ENCODE measurements around the gene FANCL. TPM values are rescaled to one million over a fixed set of nuclear protein-coding genes. Genes with fewer than 3 reads are reported as not detected.
"Not testable (repeated sequence)": the region's sequence is repeated elsewhere in the genome, so short reads cannot be mapped to it uniquely, and the experiment has no call there.

The FANCL gene
- total RNA-seq, 2 donors from 2014 or later: 25.8 to 32.7 TPM

DNA sequence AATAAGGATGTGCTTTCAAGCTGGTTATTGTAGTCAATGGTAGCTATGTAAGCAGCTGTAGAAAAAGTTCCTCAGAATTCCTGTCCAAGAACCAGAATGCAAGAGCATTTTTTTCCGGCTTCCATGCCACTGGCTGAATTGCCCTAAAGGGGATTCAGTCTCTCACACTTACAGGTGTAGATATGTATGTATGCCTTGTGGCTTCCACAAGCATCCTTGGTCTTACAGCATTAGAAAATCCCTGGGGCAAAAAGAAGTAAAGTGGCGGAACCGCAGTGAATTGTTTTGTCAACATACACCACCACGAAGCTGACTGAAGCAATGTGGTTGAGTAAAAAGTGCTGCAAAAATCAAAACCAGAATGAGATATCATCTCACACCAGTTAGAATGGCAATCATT, 54.6 kb downstream of the FANCL start:
- no peak for ATAC-seq (replicated peaks)
- H3K27ac Mint-ChIP-seq: peak overlapping the region; percentile 54
- H3K27me3 Mint-ChIP-seq: no peaks in the 10 kb centered on the region
- H3K9me3 Mint-ChIP-seq: no peaks in the 10 kb centered on the region
- peaks cover 11% of the 10 kb centered on the region for H3K36me3 Mint-ChIP-seq (ENCODE audit: low read depth)
- H3K4me1 Mint-ChIP-seq: no peaks in the 10 kb centered on the region
- no peak overlapping the region for H3K4me3 Mint-ChIP-seq

DNA sequence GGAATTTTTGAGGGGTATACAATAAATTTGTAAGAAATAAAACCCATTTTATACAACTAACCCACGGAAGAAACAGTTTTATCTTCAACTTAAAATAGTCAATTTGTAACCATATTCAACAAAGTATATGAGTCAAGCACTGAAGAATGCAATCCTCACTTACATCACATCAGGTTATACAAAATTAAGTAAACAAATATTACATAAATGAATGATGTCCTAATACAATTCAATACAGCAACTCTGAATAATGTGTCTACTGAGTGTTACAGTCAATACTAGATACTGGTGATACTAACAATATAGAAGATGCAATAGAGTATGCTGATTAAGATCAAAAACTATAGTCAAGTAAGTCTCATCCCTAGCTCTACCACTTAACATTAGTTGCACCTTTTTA, 58.6 kb downstream of the FANCL start:
- H3K27me3 Mint-ChIP-seq: no peaks in the 10 kb centered on the region
- H3K36me3 Mint-ChIP-seq (ENCODE audit: low read depth): peaks cover 5% of the 10 kb centered on the region
- H3K27ac Mint-ChIP-seq: no peak overlapping the region
- H3K4me3 Mint-ChIP-seq: no peak overlapping the region
- no peak for ATAC-seq (replicated peaks)
- H3K9me3 Mint-ChIP-seq: no peaks in the 10 kb centered on the region
- H3K4me1 Mint-ChIP-seq: no peaks in the 10 kb centered on the region

DNA sequence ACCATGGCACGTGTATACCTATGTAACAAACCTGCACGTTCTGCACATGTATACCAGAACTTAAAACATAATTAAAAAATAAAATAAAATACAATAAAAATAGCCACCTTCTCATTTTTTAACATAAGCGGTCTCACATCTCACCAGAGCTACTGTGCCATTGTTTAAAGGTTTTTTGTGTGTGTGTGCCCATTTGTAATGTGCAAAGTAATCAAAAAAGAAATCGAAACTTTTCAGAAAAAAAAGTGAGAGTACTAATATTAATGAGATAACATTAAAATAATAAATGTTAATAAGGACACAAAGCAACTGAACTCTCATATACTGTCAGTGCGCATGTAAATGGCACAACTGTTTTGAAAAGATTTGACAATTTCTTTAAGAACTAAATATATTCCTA, 60.5 kb downstream of the FANCL start:
- H3K9me3 Mint-ChIP-seq: no peaks in the 10 kb centered on the region
- no peaks in the 10 kb centered on the region for H3K27me3 Mint-ChIP-seq
- ATAC-seq (replicated peaks): no peak
- no peak overlapping the region for H3K27ac Mint-ChIP-seq
- no peaks in the 10 kb centered on the region for H3K4me1 Mint-ChIP-seq
- no peak overlapping the region for H3K4me3 Mint-ChIP-seq
- H3K36me3 Mint-ChIP-seq (ENCODE audit: low read depth): no peaks in the 10 kb centered on the region

DNA sequence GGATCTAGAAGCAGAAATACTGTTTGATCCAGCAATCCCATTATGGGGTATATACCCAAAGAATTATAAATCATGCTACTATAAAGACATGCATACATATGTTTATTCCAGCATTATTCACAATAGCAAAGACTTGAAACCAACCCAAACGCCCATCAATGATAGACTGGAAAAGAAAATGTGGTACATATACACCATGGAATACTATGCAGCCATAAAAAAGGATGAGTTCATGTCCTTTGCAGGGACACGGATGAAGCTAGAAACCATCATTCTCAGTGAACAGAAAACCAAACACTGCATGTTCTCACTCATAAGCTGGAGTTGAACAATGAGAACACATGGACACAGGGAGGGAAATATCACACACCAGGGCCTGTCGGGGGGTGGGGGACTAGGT, 61.0 kb downstream of the FANCL start:
- H3K27me3 Mint-ChIP-seq; H3K4me1 Mint-ChIP-seq; H3K27ac Mint-ChIP-seq; ATAC-seq (replicated peaks); H3K36me3 Mint-ChIP-seq (ENCODE audit: low read depth); H3K9me3 Mint-ChIP-seq; H3K4me3 Mint-ChIP-seq: not testable (repeated sequence)

DNA sequence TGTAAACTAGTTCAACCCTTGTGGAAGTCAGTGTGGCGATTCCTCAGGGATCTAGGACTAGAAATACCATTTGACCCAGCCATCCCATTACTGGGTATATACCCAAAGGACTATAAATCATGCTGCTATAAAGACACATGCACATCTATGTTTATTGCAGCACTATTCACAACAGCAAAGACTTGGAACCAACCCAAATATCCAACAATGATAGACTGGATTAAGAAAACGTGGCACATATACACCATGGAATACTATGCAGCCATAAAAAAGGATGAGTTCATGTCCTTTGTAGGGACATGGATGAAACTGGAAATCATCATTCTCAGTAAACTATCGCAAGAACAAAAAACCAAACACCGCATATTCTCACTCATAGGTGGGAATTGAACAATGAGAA, 63.9 kb downstream of the FANCL start:
- not testable (repeated sequence) for H3K36me3 Mint-ChIP-seq (ENCODE audit: low read depth); H3K27me3 Mint-ChIP-seq; H3K27ac Mint-ChIP-seq; ATAC-seq (replicated peaks); H3K4me3 Mint-ChIP-seq; H3K4me1 Mint-ChIP-seq; H3K9me3 Mint-ChIP-seq

DNA sequence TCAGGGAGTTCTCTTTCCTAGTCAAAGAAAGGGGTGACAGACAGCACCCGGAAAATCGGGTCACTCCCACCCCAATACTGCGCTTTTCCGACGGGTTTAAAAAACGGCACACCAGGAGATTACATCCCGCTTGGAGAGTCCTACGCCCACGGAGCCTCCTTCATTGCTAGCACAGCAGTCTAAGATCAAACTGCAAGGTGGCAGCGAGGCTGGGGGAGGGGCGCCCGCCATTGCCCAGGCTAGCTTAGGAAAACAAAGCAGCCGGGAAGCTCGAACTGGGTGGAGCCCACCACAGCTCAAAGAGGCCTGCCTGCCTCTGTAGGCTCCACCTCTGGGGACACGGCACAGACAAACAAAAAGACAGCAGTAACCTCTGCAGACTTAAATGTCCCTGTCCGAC, 69.3 kb downstream of the FANCL start:
- H3K27me3 Mint-ChIP-seq; H3K27ac Mint-ChIP-seq; H3K4me3 Mint-ChIP-seq; ATAC-seq (replicated peaks); H3K4me1 Mint-ChIP-seq: not testable (repeated sequence)
- Mint-ChIP-seq H3K36me3 (ENCODE audit: low read depth) (peaks cover 23% of the 10 kb centered on the region), H3K9me3 (peaks cover 23% of the 10 kb centered on the region)

DNA sequence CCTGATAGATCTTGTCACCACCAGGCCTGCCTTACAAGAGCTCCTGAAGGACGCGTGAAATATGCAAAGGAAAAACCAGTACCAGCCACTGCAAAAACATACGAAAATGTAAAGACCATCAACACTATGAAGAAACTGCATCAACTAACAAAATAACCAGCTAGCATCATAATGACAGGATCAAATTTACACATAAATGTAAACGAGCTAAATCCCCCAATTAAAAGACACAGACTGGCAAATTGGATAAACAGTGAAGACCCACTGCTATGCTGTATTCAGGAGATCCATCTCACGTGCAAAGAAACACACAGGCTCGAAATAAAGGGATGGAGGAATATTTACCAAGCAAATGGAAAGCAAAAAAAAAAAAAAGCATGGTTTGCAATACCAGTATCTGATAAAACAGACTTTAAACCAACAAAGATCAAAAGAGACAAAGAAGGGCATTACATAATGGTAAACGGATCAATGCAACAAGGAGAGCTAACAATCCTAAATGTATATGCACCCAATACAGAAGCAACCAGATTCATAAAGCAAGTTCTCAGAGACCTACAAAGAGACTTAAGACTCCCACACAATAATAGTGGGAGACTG, 70.7 kb downstream of the FANCL start:
- H3K27ac Mint-ChIP-seq; H3K4me3 Mint-ChIP-seq; H3K27me3 Mint-ChIP-seq; ATAC-seq (replicated peaks); H3K4me1 Mint-ChIP-seq: not testable (repeated sequence)
- Mint-ChIP-seq H3K36me3 (ENCODE audit: low read depth) (peaks cover 23% of the 10 kb centered on the region), H3K9me3 (peaks cover 23% of the 10 kb centered on the region)

DNA sequence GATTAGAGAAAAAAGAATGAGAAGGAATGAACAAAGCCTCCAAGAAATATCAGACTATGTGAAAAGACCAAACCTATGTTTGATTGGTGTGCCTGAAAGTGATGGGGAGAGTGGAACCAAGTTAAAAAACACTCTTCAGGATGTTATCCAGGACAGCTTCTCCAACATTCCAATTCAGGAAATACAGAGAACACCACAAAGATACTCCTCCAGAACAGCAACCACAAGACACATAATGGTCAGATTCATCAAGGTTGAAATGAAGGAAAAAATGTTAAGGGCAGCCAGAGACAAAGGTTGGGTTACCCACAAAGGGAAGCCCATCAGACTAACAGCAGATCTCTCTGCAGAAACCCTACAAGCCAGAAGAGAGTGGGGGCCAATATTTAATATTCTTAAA, 71.3 kb downstream of the FANCL start:
- peaks cover 23% of the 10 kb centered on the region for H3K36me3 Mint-ChIP-seq (ENCODE audit: low read depth)
- H3K9me3 Mint-ChIP-seq: peaks cover 23% of the 10 kb centered on the region
- not testable (repeated sequence) for H3K4me3 Mint-ChIP-seq; H3K27me3 Mint-ChIP-seq; H3K27ac Mint-ChIP-seq; H3K4me1 Mint-ChIP-seq; ATAC-seq (replicated peaks)

DNA sequence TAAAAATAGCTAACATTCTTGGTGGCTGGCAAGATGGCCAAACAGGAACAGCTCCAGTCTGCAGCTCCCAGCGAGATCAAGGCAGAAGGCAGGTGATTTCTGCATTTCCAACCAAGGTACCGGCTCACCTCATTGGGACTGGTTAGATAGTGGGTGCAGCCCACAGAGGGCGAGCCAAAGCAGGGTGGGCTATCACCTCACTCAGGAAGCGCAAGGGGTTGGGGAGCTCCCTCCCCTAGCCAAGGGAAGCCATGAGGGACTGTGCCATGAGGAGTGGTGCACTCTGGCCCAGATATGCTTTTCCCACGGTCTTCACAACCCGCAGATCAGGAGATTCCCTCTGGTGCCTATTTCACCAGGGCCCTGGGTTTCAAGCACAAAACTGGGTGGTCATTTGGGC, 73.0 kb downstream of the FANCL start:
- Mint-ChIP-seq H3K9me3 (peaks cover 18% of the 10 kb centered on the region), H3K36me3 (ENCODE audit: low read depth) (peaks cover 16% of the 10 kb centered on the region)
- H3K4me1 Mint-ChIP-seq; H3K4me3 Mint-ChIP-seq; H3K27ac Mint-ChIP-seq; ATAC-seq (replicated peaks); H3K27me3 Mint-ChIP-seq: not testable (repeated sequence)

DNA sequence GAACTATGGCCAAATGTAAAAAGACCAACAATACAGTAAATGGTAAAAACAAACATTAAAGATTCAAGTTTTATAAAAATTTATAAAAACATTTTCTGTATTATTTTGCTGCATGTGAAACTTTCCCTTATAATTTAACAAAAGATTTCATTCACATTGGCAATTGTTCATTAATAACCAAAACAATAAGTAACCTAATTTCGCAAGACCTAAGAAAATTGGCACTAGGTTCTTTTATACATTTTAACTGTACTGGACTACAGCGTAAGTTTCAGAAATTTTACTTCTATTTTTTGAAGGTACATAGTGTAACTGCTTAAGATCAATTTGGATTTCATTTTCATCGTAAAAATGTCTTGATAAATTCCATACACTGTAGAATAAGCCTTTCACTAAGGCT, 77.2 kb downstream of the FANCL start:
- H3K4me1 Mint-ChIP-seq: no peaks in the 10 kb centered on the region
- no peak overlapping the region for H3K27ac Mint-ChIP-seq
- no peak for ATAC-seq (replicated peaks)
- no peak overlapping the region for H3K4me3 Mint-ChIP-seq
- peaks cover 40% of the 10 kb centered on the region for H3K36me3 Mint-ChIP-seq (ENCODE audit: low read depth)
- H3K9me3 Mint-ChIP-seq: no peaks in the 10 kb centered on the region
- H3K27me3 Mint-ChIP-seq: no peaks in the 10 kb centered on the region

DNA sequence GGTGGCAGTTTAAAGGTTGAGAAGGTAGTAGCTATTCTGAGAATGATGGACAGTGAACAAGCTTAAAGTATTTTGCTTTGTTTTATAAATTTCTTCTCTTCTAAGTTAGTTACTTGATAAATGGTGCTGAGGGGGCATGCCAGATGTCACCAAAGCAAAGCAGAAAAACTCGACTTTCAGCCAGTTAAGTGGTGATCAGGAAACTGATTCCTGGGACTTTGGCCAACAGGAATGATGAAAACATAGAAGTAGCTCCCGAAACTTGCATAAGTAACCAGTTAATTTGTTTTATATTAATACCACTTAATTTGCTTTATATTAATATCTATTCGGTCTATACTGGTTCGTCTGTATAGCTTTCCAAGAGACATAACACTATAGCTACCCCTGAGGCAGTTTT, 82.6 kb downstream of the FANCL start:
- Mint-ChIP-seq H3K27ac (no peak overlapping the region), H3K4me3 (no peak overlapping the region), H3K36me3 (ENCODE audit: low read depth) (peaks cover 79% of the 10 kb centered on the region), H3K4me1 (no peaks in the 10 kb centered on the region), H3K9me3 (no peaks in the 10 kb centered on the region), H3K27me3 (no peaks in the 10 kb centered on the region)
- no peak for ATAC-seq (replicated peaks)

DNA sequence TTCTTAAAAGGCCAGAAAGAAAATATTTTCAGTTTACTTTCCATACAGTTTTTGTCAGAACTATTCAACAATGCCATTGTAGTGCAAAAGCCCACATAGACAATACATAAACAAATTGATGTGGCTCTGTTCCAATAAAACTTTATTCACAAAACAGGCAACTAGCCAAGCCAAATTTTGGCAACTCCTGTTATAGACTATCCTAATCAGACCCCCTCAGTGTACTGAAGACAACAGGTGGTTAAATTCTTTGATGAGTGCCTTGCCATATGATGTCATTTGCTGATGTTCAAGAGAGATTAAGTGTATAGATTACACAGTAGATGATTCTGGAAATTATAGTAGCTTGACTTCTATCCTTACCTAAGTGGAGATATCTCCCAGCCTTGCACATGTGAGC, 83.4 kb downstream of the FANCL start:
- no peaks in the 10 kb centered on the region for H3K4me1 Mint-ChIP-seq
- peaks cover 80% of the 10 kb centered on the region for H3K36me3 Mint-ChIP-seq (ENCODE audit: low read depth)
- no peak overlapping the region for H3K27ac Mint-ChIP-seq
- no peaks in the 10 kb centered on the region for H3K27me3 Mint-ChIP-seq
- H3K4me3 Mint-ChIP-seq: no peak overlapping the region
- ATAC-seq (replicated peaks): no peak
- H3K9me3 Mint-ChIP-seq: no peaks in the 10 kb centered on the region

DNA sequence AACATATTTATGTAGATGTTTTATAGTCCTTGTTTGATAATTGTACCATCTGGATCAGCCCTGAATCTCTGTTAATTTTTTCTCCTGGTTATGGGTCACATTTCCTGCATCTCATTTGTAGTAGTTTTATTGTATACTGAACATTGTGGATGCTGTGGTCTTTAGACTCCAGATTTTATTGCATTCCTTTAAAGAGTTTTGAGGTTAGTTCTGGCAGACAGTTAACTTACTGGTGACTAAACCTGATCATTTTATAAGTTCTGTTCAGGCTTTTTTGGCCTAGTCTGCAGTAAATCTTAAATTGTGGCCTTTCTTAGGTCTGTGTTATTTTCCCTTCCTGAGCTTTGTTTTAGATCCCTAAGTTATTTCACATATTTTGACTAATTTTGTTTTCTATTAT, 84.3 kb downstream of the FANCL start:
- H3K27ac Mint-ChIP-seq: no peak overlapping the region
- H3K4me3 Mint-ChIP-seq: no peak overlapping the region
- H3K36me3 Mint-ChIP-seq (ENCODE audit: low read depth): peaks cover 76% of the 10 kb centered on the region
- H3K9me3 Mint-ChIP-seq: no peaks in the 10 kb centered on the region
- ATAC-seq (replicated peaks): no peak
- H3K4me1 Mint-ChIP-seq: no peaks in the 10 kb centered on the region
- H3K27me3 Mint-ChIP-seq: no peaks in the 10 kb centered on the region

DNA sequence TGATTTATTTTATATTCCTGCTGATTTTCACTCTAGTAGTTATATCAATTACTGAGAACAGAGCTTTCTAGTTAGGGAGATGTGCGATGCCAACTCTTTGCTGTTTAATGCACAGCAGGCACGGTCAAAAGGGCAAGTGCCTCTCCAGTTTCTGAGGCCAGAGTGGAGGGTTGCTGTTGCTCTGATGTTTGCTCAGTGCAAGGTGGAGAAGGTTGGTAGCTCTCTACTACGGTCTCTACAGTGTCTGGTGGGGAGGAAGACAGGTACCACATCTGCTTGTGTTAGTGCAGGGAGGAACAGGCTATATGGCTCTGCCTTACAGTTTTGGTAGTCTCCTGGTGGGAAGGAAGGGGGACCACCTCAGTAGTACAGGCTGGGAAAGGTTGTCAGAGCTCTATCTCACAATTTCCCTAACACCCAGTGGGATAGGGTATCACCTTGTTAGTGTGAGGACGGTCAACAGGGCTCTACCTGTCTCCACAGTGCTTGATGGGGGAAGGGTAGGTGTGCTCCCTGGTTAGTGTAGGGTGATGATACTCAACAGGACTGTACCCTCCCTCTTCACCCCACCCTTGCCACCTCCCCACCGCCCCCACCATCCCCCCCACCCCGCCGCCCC, 85.9 kb downstream of the FANCL start:
- peaks cover 63% of the 10 kb centered on the region for H3K36me3 Mint-ChIP-seq (ENCODE audit: low read depth)
- H3K9me3 Mint-ChIP-seq: no peaks in the 10 kb centered on the region
- no peaks in the 10 kb centered on the region for H3K4me1 Mint-ChIP-seq
- no peak overlapping the region for H3K27ac Mint-ChIP-seq
- no peak for ATAC-seq (replicated peaks)
- no peak overlapping the region for H3K4me3 Mint-ChIP-seq
- no peaks in the 10 kb centered on the region for H3K27me3 Mint-ChIP-seq

DNA sequence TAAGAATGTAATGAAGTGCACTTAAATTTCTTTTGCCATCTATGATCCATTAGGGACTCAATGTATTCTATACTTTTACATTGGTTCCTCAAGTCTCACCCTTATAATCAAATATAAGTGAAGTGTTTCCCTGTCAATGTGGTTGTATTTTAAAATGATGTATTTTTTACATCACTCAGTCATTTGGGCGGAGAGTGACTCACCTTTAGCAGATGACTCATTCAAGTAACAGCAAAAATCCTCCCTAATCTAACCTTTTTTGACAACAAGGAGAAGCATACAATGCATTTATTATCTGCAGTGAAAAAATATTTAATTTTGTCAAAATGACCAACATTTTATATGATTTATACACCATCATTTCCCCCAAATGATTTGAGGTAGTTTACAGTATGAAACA, 94.4 kb downstream of the FANCL start:
- H3K27ac Mint-ChIP-seq: no peak overlapping the region
- no peaks in the 10 kb centered on the region for H3K9me3 Mint-ChIP-seq
- no peaks in the 10 kb centered on the region for H3K4me1 Mint-ChIP-seq
- H3K4me3 Mint-ChIP-seq: no peak overlapping the region
- no peaks in the 10 kb centered on the region for H3K27me3 Mint-ChIP-seq
- peak; percentile 78 for ATAC-seq (replicated peaks)
- peaks cover 35% of the 10 kb centered on the region for H3K36me3 Mint-ChIP-seq (ENCODE audit: low read depth)

DNA sequence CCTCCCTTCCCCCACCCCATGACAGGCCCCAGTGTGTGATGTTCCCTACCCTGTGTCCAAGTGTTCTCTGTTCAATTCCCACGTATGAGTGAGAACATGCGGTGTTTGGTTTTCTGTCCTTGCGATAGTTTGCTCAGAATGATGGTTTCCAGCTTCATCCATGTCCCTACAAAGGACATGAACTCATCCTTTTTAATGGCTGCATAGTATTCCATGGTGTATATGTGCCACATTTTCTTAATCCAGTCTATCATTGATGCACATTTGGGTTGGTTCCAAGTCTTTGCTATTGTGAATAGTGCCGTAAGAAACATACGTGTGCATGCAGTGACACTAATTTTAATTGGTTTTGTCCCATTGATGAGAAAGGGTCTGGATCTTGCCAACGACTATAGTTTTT, 95.4 kb downstream of the FANCL start:
- ATAC-seq (replicated peaks); H3K27ac Mint-ChIP-seq; H3K4me1 Mint-ChIP-seq; H3K9me3 Mint-ChIP-seq; H3K27me3 Mint-ChIP-seq; H3K4me3 Mint-ChIP-seq: not testable (repeated sequence)
- H3K36me3 Mint-ChIP-seq (ENCODE audit: low read depth): peaks cover 36% of the 10 kb centered on the region
